Gastrocnemius medialis (tissue), 4 donors: Measurements from ENCODE around the gene ATXN1.

Experiments used
- POLR2A ChIP-seq, 2 donors: fragments of 450-650 bp; IDR thresholded peaks; one replicate each; pipeline ENCODE4 v1.6.1; 2017; ENCODE audit warnings: antibody characterized with exemption in 2 of 2, mild to moderate bottlenecking in 2 of 2, moderate library complexity in 2 of 2
- TF ChIP-seq, protein P1 (sequence below), 5 experiments: fragments of 450-650 bp in 3 of 5; fragments of 200-600 bp in 2 of 5; sonication (generic) in 2 of 5; IDR thresholded peaks in 4 of 5; conservative IDR thresholded peaks in 1 of 5; 1 replicate in 4 of 5; 2 replicates in 1 of 5; pipeline ENCODE4 v1.5.1; 2016 to 2019; ENCODE audit warnings: antibody characterized with exemption in 5 of 5, mild to moderate bottlenecking in 3 of 5, moderate library complexity in 3 of 5

DNA sequence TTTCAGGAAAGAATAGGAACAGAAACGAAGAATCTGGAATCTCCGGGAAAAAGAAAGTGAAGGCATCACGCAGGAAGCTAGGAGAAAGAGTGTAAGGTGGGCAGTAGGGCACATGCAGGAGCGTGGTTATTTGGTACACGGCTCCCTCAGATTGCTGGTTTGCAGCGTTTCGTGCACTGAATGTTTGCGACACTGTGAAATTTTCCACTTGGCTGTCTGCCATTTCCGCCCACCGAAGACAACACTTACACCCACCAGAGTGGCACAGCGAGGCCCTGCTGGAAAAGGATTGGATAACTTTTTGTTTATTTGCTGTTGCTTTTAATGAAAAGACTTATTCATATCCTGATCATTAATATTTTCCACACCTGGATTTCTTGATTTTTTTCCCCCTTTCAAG is 274.6 kb downstream of the ATXN1 start:
- TF ChIP-seq, protein P1, sequence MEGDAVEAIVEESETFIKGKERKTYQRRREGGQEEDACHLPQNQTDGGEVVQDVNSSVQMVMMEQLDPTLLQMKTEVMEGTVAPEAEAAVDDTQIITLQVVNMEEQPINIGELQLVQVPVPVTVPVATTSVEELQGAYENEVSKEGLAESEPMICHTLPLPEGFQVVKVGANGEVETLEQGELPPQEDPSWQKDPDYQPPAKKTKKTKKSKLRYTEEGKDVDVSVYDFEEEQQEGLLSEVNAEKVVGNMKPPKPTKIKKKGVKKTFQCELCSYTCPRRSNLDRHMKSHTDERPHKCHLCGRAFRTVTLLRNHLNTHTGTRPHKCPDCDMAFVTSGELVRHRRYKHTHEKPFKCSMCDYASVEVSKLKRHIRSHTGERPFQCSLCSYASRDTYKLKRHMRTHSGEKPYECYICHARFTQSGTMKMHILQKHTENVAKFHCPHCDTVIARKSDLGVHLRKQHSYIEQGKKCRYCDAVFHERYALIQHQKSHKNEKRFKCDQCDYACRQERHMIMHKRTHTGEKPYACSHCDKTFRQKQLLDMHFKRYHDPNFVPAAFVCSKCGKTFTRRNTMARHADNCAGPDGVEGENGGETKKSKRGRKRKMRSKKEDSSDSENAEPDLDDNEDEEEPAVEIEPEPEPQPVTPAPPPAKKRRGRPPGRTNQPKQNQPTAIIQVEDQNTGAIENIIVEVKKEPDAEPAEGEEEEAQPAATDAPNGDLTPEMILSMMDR (IDR thresholded peaks at IDR 0.05 in 4 of 5, conservative IDR thresholded peaks at IDR 0.05 in 1 of 5) = no peak
- TF ChIP-seq POLR2A (IDR thresholded peaks at IDR 0.05) = no peak
